Heart left ventricle (tissue), 16 donors: ENCODE measurements around the gene SIN3B. TPM values are rescaled to one million over a fixed set of nuclear protein-coding genes. Genes with fewer than 3 reads are reported as not detected.

Experiments used
- ATAC-seq, 4 donors: fragments of 200-7000 bp; cut with Tn5 transposase; one replicate each; pipeline ENCODE4 v1.9.1; 2020 to 2022; ENCODE audit warnings: moderate library complexity in 4 of 4, mild to moderate bottlenecking in 3 of 4, moderate number of reproducible peaks in 1 of 4
- DNase-seq, 5 donors: peaks; one replicate each; pipeline ENCODE4 v3.0.0-alpha.2; 2020
- H3K27ac ChIP-seq, 12 donors: fragments of 200-600 bp; sonication (generic) in 4 of 12; one replicate each; pipeline versions ENCODE4 v1.5.0 to v1.8.0; 2016 to 2022; ENCODE audit warnings: mild to moderate bottlenecking in 2 of 12
- H3K27me3 ChIP-seq, 9 donors: fragments of 200-600 bp; sonication (generic) in 2 of 9; one replicate each; pipeline versions ENCODE4 v1.5.1 to v1.8.0; 2016 to 2022; ENCODE audit warnings: mild to moderate bottlenecking in 3 of 9
- H3K36me3 ChIP-seq, 9 donors: fragments of 200-600 bp; sonication (generic) in 2 of 9; one replicate each; pipeline versions ENCODE4 v1.5.0 to v1.8.0; 2018 to 2022; ENCODE audit warnings: mild to moderate bottlenecking in 2 of 9
- H3K4me1 ChIP-seq, 12 donors: fragments of 200-600 bp; sonication (generic) in 4 of 12; one replicate each; pipeline versions ENCODE4 v1.5.0 to v1.8.0; 2016 to 2022; ENCODE audit warnings: mild to moderate bottlenecking in 3 of 12
- H3K4me3 ChIP-seq, 12 donors: fragments of 200-600 bp; sonication (generic) in 4 of 12; one replicate each; pipeline versions ENCODE4 v1.5.0 to v1.8.0; 2017 to 2022; ENCODE audit warnings: mild to moderate bottlenecking in 9 of 12, moderate library complexity in 4 of 12
- H3K9me3 ChIP-seq, 12 donors: fragments of 200-600 bp; sonication (generic) in 4 of 12; one replicate each; pipeline versions ENCODE4 v1.5.0 to v1.8.0; 2016 to 2022; ENCODE audit warnings: mild to moderate bottlenecking in 1 of 12
- CTCF ChIP-seq, 12 donors: fragments of 200-600 bp; sonication (generic) in 4 of 12; IDR thresholded peaks; one replicate each; pipeline versions ENCODE4 v1.5.0 to v1.8.0; 2018 to 2022; ENCODE audit warnings: antibody characterized with exemption in 12 of 12, mild to moderate bottlenecking in 5 of 12
- POLR2A ChIP-seq, 2 donors: fragments of 450-650 bp; IDR thresholded peaks; one replicate each; pipeline ENCODE4 v1.6.1; 2017; ENCODE audit warnings: antibody characterized with exemption in 2 of 2, mild to moderate bottlenecking in 2 of 2, moderate library complexity in 2 of 2
- WGBS, 4 donors: extraction: QIAGEN DNeasy Blood & Tissue Kit in 2 of 4; methylation state at CpG; one replicate each; pipeline versions ENCODE4 v1.1.5 to v1.1.7; 2013 to 2018; 5-methylcytosine and 5-hydroxymethylcytosine counted together
- intact Hi-C, 10 donors: fragments of 100-400 bp; cut with DNase I; formaldehyde crosslinking; loops; one replicate each; pipeline versions ENCODE4 v1.11.1 to v1.14.2; 2022
- polyA plus RNA-seq, 2 donors: library from polyadenylated mRNA; stranded (reverse); fragments of 200-250 nt; gene quantifications; one replicate each; pipeline ENCODE4 v1.2.3, GENCODE V29; 2013
- total RNA-seq, 9 donors: library from RNA; depleted of rRNA in 2 of 9; stranded (reverse); fragments of >200 nt in 2 of 9; fragmentation: NEBNext Ultra II Directional in 3 of 9; extraction: Animal tissue kit (Norgen Biotek cat#: 25700) in 3 of 9; gene quantifications; one replicate each; pipeline versions ENCODE4 v1.1.0 to v1.2.4, GENCODE V29; 2016 to 2023
- donor health status: ischemic (EF 13 %, LVEDD 7.1; RV severe dilation, severe dysfunction).
- donor health status: healthy with polysubstance abuse.
- donor health status: DM: no; HTN: yes; CAD: no.
- donor health status: DM: no; HTN: no; CAD: no.
- donor health status: ischemic (EF 25% LVEDD 6.9; RV normal size, moderate dysfunction).
- donor health status: ischemic (EF 25% LVEDD 5.7; RV mildly dilated, moderate dysfunction).
- donor health status: healthy.
- donor health status: DM: yes; HTN: yes; CAD: no.
- donor health status: ischemic (EF 35%, LVEDD 5.7; RV mildly dilated, moderate dysfunction).
- donor health status: nonischemic (EF 11% LVEDD 7.7; RV severe dilation, severe dysfunction).
- donor health status: DM: yes; HTN: yes; CAD: no.
- donor health status: PGD.
- donor health status: ischemic (EF 29% LVEDD 5.4; RV normal size, mild dysfunction).
- donor health status: nonischemic (EF 23%, LVEDD 6.1; RV moderate dilation, normal function).

SIN3B gene
- total and polyA plus RNA-seq, 11 donors = 15.2 to 36.6 (median 24.6) TPM

DNA sequence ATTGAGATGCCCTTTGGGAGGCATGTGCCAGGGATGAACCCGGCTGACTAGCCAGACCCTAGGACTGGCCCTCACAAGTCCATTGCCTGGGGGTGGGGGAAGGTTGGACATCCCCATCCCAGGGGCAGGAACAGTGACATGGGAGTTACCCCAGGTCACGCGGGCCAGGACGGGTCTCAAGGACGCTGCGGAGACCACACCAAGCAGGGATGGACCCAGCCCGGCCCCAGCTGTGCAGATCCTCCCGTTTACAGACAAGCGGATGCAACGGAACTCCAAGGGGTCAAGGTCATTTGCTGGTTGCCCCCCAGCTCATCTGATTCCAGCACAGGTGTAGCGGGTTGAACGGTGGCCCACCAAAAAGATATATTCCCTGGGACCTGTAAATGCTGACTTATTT is 79.6 kb downstream of the SIN3B start:
- WGBS, 4 donors = 76 to 85% (median 80%) methylated on average over 7 to 12 of the region's 12 CpGs
- intact Hi-C loops = loop anchor here in 1 of 10 donors (10.0 kb wide), 1 partner anchor 124 kb away; no protein-coding TSS in a partner anchor
- H3K9me3 ChIP-seq = peaks cover 0 to 23% (median 17%) of the 10 kb centered on the region in 12 donors
- DNase-seq (no peak), ATAC-seq (no peak)
- TF ChIP-seq POLR2A (IDR thresholded peaks at IDR 0.05) (no peak), CTCF (IDR thresholded peaks at IDR 0.05) (no peak)
- no peak overlapping the region for H3K4me3 ChIP-seq
- H3K36me3 ChIP-seq = peaks cover 0 to 8% (median 0%) of the 10 kb centered on the region in 9 donors
- H3K4me1 ChIP-seq = no peaks in the 10 kb centered on the region
- H3K27ac ChIP-seq = no peak overlapping the region
- no peaks in the 10 kb centered on the region for H3K27me3 ChIP-seq

GRCh38 chr19:16911046-16911445 is 81.8 kb downstream of the SIN3B start:
- no peaks in the 10 kb centered on the region for H3K4me1 ChIP-seq
- WGBS, 4 donors = 88 to 94% (median 93%) methylated on average over 7 of the region's 7 CpGs
- TF ChIP-seq POLR2A (IDR thresholded peaks at IDR 0.05) (no peak), CTCF (IDR thresholded peaks at IDR 0.05) (no peak)
- DNase-seq = no peak
- H3K27me3 ChIP-seq = no peaks in the 10 kb centered on the region
- ATAC-seq = no peak
- intact Hi-C loops = no loop called here
- H3K9me3 ChIP-seq = peaks cover 0 to 39% (median 23%) of the 10 kb centered on the region in 12 donors
- peaks cover 0 to 12% (median 0%) of the 10 kb centered on the region in 9 donors for H3K36me3 ChIP-seq
- H3K4me3 ChIP-seq = no peak overlapping the region
- H3K27ac ChIP-seq = no peak overlapping the region

DNA sequence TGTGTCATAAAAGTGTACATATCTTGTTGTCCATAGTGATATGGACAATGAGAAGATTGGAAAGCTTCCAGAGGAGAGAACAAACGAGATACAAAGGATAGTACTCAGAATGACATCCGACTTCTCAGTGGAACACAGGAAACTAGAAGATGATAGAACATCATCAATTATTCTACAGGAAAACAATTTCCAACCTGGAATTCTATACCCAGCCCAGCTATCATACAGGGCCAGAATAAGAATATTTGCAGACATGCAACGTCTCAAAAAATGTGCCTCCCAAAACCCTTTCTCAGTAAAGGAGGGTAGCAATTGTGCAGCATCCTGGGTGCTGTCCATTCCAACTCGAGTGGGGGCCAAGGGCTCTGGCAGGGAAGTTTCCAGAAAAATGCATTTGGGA is 83.6 kb downstream of the SIN3B start:
- 80 to 82% (median 80%) methylated on average over 4 of the region's 4 CpGs for WGBS, 4 donors
- intact Hi-C loops = no loop called here
- no peaks in the 10 kb centered on the region for H3K27me3 ChIP-seq
- H3K27ac ChIP-seq = no peak overlapping the region
- peaks cover 0 to 39% (median 23%) of the 10 kb centered on the region in 12 donors for H3K9me3 ChIP-seq
- TF ChIP-seq POLR2A (IDR thresholded peaks at IDR 0.05) = no peak
- no peak for TF ChIP-seq CTCF (IDR thresholded peaks at IDR 0.05)
- DNase-seq = no peak
- H3K36me3 ChIP-seq = peaks cover 0 to 12% (median 0%) of the 10 kb centered on the region in 9 donors
- H3K4me1 ChIP-seq = no peaks in the 10 kb centered on the region
- H3K4me3 ChIP-seq = no peak overlapping the region
- ATAC-seq = no peak

GRCh38 chr19:16914421-16914820 is 85.2 kb downstream of the SIN3B start:
- H3K27me3 ChIP-seq = no peaks in the 10 kb centered on the region
- DNase-seq (no peak), ATAC-seq (no peak)
- no peak overlapping the region for H3K4me3 ChIP-seq
- peaks cover 0 to 46% (median 25%) of the 10 kb centered on the region in 12 donors for H3K9me3 ChIP-seq
- intact Hi-C loops = no loop called here
- peaks cover 0 to 12% (median 0%) of the 10 kb centered on the region in 9 donors for H3K36me3 ChIP-seq
- TF ChIP-seq CTCF (IDR thresholded peaks at IDR 0.05) = no peak
- no peaks in the 10 kb centered on the region for H3K4me1 ChIP-seq
- WGBS, 4 donors = 65 to 74% (median 68%) methylated on average over 6 to 11 of the region's 11 CpGs
- no peak overlapping the region for H3K27ac ChIP-seq
